ELF-1 (cell line): ENCODE measurements around the gene MDH2.
"Not testable (repeated sequence)": the region's sequence is repeated elsewhere in the genome, so short reads cannot be mapped to it uniquely, and the experiment has no call there.

Source experiments
- DNase-seq: peaks from one replicate; pipeline ENCODE4 v3.0.0-alpha.2; 2016; ENCODE audit warnings: low read depth, low spot score

Gene MDH2

GRCh38 chr7:76048668-76048988, 722 bp downstream of the MDH2 start:
- peak; percentile 53 for DNase-seq

GRCh38 chr7:76049295-76049694, 1.4 kb downstream of the MDH2 start:
- DNase-seq, result no peak

- no peak for DNase-seq
Measured at GRCh38 chr7:76050545-76050944, 2.6 kb downstream of the MDH2 start.

- no peak for DNase-seq
Measured at GRCh38 chr7:76051840-76052239, 3.9 kb downstream of the MDH2 start.

- DNase-seq, result not testable (repeated sequence)
Measured at GRCh38 chr7:76052681-76053080, 4.8 kb downstream of the MDH2 start.

GRCh38 chr7:76053461-76053860, 5.6 kb downstream of the MDH2 start:
- no peak for DNase-seq

GRCh38 chr7:76054123-76055120, 6.5 kb downstream of the MDH2 start:
- peak; percentile 52 for DNase-seq

- DNase-seq, result no peak
Measured at GRCh38 chr7:76056241-76056640, 8.3 kb downstream of the MDH2 start.

GRCh38 chr7:76057103-76057812, 9.4 kb downstream of the MDH2 start:
- DNase-seq, result no peak

- no peak for DNase-seq
Measured at GRCh38 chr7:76057813-76058145, 9.9 kb downstream of the MDH2 start.

GRCh38 chr7:76058745-76059144, 10.8 kb downstream of the MDH2 start:
- DNase-seq, result not testable (repeated sequence)

- no peak for DNase-seq
Measured at GRCh38 chr7:76060842-76061241, 12.9 kb downstream of the MDH2 start.

GRCh38 chr7:76062254-76062653, 14.3 kb downstream of the MDH2 start:
- DNase-seq, result no peak

GRCh38 chr7:76063114-76063513, 15.2 kb downstream of the MDH2 start:
- DNase-seq, result no peak

GRCh38 chr7:76063525-76063924, 15.6 kb downstream of the MDH2 start:
- DNase-seq, result no peak

- no peak for DNase-seq
Measured at GRCh38 chr7:76064208-76064970, 16.5 kb downstream of the MDH2 start.

GRCh38 chr7:76065016-76065612, 17.2 kb downstream of the MDH2 start:
- DNase-seq, result no peak

- no peak for DNase-seq
Measured at GRCh38 chr7:76066716-76067503, 19.0 kb downstream of the MDH2 start.

- DNase-seq, result peak; percentile 75
Measured at GRCh38 chr7:76069238-76069638, 21.3 kb downstream of the MDH2 start.

GRCh38 chr7:76071316-76072242, 23.7 kb downstream of the MDH2 start:
- peak; percentile 37 for DNase-seq
